Vagina (tissue), 2 donors: ENCODE data around the gene INHBE. TPM values are rescaled to one million over a fixed set of nuclear protein-coding genes. Genes with fewer than 3 reads are reported as not detected.

Experiments used
- DNase-seq, 2 donors: peaks; one replicate each; pipeline ENCODE4 v3.0.0-alpha.2; 2017; ENCODE audit errors: extremely low spot score in 2 of 2
- H3K27ac ChIP-seq: fragments of 200-600 bp; sonication (generic); one replicate; pipeline ENCODE4 v1.5.1; 2019
- H3K27me3 ChIP-seq: fragments of 200-600 bp; sonication (generic); one replicate; pipeline ENCODE4 v1.5.1; 2019
- H3K36me3 ChIP-seq, 2 donors: fragments of 200-600 bp; sonication (generic); one replicate each; pipeline ENCODE4 v1.5.1; 2017 to 2019
- H3K4me1 ChIP-seq: fragments of 200-600 bp; sonication (generic); one replicate; pipeline ENCODE4 v1.5.1; 2019
- H3K4me3 ChIP-seq, 2 donors: fragments of 200-600 bp; sonication (generic); 1 replicate in 1 of 2; 2 replicates in 1 of 2; pipeline ENCODE4 v1.5.1; 2016 to 2019
- H3K9me3 ChIP-seq: fragments of 200-600 bp; sonication (generic); one replicate; pipeline ENCODE4 v1.5.1; 2019
- POLR2A ChIP-seq, 2 donors: fragments of 450-650 bp; IDR thresholded peaks; one replicate each; pipeline ENCODE4 v1.6.1; 2017; ENCODE audit warnings: antibody characterized with exemption in 2 of 2, mild to moderate bottlenecking in 2 of 2, moderate library complexity in 2 of 2
- POLR2AphosphoS5 ChIP-seq, 2 donors: sonication (generic); formaldehyde crosslinking; IDR thresholded peaks; one replicate each; pipeline ENCODE4 v1.9.0; 2017; ENCODE audit warnings: antibody characterized with exemption in 2 of 2, mild to moderate bottlenecking in 2 of 2, low read depth in 1 of 2; ENCODE audit not compliant: insufficient read depth in 1 of 2
- intact Hi-C: fragments of 100-400 bp; cut with DNase I; formaldehyde crosslinking; loops from one replicate; pipeline ENCODE4 v1.15.1; 2023
- total RNA-seq: library from RNA; depleted of rRNA; stranded (reverse); fragments of >200 nt; gene quantifications from one replicate; pipeline ENCODE4 v1.2.3, GENCODE V29; 2016
- TF ChIP-seq, protein P1 (sequence below), 3 experiments: fragments of 450-650 bp in 2 of 3; fragments of 200-600 bp in 1 of 3; sonication (generic) in 1 of 3; IDR thresholded peaks; one replicate each; pipeline ENCODE4 v1.5.1; 2017 to 2019; ENCODE audit warnings: antibody characterized with exemption in 3 of 3, mild to moderate bottlenecking in 2 of 3, moderate library complexity in 2 of 3

Gene INHBE
- total RNA-seq, 1 donor from 2014 or later, result not detected

DNA sequence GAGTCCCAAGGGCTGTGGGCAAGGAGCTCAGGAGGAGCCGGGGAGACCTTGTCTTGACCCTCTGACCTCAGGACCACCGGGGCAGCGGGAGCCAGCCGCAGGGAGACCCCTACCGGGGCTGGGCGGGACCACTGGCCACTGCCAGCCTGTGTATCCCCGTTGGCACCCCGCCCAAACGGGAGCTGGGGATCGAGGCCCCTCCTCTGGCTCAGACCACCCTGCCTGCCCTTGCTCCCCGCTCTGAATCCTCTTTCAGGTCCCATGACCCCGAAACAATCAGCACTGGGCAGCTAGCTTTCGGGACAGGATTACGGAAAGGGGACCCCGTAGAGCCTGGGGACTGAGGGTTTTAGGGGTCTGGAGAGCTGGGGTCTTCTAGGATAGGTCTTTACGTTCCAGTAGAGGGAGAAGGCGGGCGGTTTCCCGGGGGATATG lies 5.8 kb downstream of the INHBE start:
- no peak for TF ChIP-seq POLR2AphosphoS5 (IDR thresholded peaks at IDR 0.05; ENCODE audit: insufficient read depth in 1 of 2, low read depth in 1 of 2)
- TF ChIP-seq, protein P1, sequence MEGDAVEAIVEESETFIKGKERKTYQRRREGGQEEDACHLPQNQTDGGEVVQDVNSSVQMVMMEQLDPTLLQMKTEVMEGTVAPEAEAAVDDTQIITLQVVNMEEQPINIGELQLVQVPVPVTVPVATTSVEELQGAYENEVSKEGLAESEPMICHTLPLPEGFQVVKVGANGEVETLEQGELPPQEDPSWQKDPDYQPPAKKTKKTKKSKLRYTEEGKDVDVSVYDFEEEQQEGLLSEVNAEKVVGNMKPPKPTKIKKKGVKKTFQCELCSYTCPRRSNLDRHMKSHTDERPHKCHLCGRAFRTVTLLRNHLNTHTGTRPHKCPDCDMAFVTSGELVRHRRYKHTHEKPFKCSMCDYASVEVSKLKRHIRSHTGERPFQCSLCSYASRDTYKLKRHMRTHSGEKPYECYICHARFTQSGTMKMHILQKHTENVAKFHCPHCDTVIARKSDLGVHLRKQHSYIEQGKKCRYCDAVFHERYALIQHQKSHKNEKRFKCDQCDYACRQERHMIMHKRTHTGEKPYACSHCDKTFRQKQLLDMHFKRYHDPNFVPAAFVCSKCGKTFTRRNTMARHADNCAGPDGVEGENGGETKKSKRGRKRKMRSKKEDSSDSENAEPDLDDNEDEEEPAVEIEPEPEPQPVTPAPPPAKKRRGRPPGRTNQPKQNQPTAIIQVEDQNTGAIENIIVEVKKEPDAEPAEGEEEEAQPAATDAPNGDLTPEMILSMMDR (IDR thresholded peaks at IDR 0.05), result no peak
- TF ChIP-seq POLR2A (IDR thresholded peaks at IDR 0.05), result no peak
- Histone ChIP-seq H3K9me3 (no peaks in the 10 kb centered on the region), H3K4me1 (peaks cover 31% of the 10 kb centered on the region), H3K27ac (peak overlapping the region; percentile 89), H3K27me3 (no peaks in the 10 kb centered on the region), H3K36me3 (no peaks in the 10 kb centered on the region), H3K4me3 (peak overlapping the region; percentile 60 to 72)
- intact Hi-C loops, result no loop called here
- DNase-seq, result no peak

DNA sequence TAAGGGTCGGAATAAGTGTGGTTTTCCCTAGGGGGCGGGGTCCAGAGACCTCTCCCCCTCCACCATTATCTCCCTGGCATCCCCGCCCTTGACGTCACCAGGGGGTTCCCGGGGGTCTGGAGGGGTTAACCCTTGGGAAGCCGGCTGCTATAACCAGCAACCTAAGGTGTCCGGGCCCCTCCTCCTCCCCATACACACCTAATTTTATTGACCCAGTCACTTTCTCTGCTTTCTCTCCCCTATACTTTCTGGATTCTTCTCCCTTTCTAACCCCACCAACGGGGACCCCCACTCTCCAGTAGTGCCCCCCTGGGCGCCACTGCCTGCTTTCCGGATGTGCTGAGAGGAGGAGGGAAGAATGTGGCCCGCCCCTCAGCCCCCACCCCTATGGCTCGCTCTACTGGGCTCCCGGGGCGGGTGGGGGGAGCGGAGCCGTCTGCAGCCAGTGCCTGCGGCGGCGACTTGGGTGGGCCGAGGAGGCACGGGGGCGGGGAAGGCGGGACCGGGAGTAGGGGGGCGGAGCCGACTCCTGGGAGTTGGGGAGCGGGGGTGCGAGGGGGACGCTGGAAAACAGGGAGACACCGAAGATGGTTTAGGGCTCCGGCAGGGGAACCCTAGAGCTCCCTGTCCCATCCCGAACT lies 6.3 kb downstream of the INHBE start:
- no peak for DNase-seq
- peaks cover 31% of the 10 kb centered on the region for H3K4me1 ChIP-seq
- TF ChIP-seq POLR2A (IDR thresholded peaks at IDR 0.05) (no peak), POLR2AphosphoS5 (IDR thresholded peaks at IDR 0.05; ENCODE audit: insufficient read depth in 1 of 2, low read depth in 1 of 2) (peak in 1 of 2 donors; percentile 18)
- intact Hi-C loops, result no loop called here
- H3K9me3 ChIP-seq, result no peaks in the 10 kb centered on the region
- peak overlapping the region; percentile 60 to 72 for H3K4me3 ChIP-seq
- H3K27ac ChIP-seq, result peak overlapping the region; percentile 89
- no peaks in the 10 kb centered on the region for H3K36me3 ChIP-seq
- no peaks in the 10 kb centered on the region for H3K27me3 ChIP-seq

DNA sequence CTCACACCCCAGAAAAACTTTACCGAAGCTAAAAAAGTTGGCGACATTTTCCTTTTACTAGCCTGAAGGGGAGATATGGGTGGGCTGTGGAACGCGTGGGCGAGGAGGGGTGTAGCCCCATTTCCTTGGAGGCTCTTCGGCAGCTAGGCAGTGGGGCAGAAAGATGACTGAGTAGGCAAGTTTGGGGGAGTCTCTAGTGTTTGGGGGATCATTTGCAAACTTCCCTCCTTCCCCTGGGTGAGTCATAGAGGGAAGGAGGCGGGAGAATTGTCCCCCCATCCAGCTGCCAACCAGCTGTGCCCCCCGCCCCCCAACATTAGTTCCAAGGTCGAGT lies 6.8 kb downstream of the INHBE start:
- intact Hi-C loops, result no loop called here
- H3K9me3 ChIP-seq, result no peaks in the 10 kb centered on the region
- H3K36me3 ChIP-seq, result no peaks in the 10 kb centered on the region
- peak overlapping the region; percentile 89 for H3K27ac ChIP-seq
- H3K4me3 ChIP-seq, result peak overlapping the region; percentile 60 to 72
- DNase-seq, result no peak
- H3K27me3 ChIP-seq, result no peaks in the 10 kb centered on the region
- TF ChIP-seq POLR2A (IDR thresholded peaks at IDR 0.05) (no peak), POLR2AphosphoS5 (IDR thresholded peaks at IDR 0.05; ENCODE audit: insufficient read depth in 1 of 2, low read depth in 1 of 2) (no peak)
- TF ChIP-seq, protein P1 (IDR thresholded peaks at IDR 0.05), result no peak
- peaks cover 31% of the 10 kb centered on the region for H3K4me1 ChIP-seq

DNA sequence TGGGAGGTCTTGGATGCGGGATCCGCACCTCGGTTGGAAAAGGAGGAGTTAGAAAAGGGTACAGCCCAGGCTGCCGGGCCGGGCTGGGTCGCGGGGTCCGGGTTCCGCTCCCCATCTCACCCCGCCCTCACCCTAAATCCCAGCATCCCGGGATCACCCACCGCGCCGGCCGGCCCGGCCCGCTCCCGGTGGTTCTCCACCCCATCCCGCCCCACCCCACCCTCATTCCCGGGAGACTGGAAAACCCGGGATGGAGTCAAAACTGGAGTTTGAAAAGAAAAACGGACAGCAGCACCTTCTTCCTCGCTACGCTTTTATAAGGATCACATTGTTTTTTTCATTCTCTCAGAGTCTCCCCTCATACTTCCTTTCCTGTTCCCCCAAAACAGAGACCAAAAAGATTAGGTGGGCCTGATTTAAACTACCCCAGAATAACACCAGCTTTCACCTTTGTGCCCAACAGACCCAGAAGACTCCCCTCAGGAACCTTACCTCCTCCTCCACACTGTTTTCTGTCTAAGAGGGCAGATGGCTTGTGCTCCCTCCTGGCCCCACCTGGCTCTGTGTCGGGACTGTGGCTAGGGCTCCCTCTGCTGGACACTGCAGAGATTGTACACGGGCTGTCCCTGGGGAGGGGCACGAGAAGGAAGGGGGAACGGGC lies 7.3 kb downstream of the INHBE start:
- no peaks in the 10 kb centered on the region for H3K36me3 ChIP-seq
- peak overlapping the region; percentile 60 to 72 for H3K4me3 ChIP-seq
- TF ChIP-seq, protein P1 (IDR thresholded peaks at IDR 0.05), result peak; percentile 91 to 97 (median 92)
- no peak for TF ChIP-seq POLR2A (IDR thresholded peaks at IDR 0.05)
- peak; percentile 44 to 76 for TF ChIP-seq POLR2AphosphoS5 (IDR thresholded peaks at IDR 0.05; ENCODE audit: insufficient read depth in 1 of 2, low read depth in 1 of 2)
- no peak for DNase-seq
- no peaks in the 10 kb centered on the region for H3K9me3 ChIP-seq
- H3K4me1 ChIP-seq, result peaks cover 31% of the 10 kb centered on the region
- intact Hi-C loops, result no loop called here
- H3K27me3 ChIP-seq, result no peaks in the 10 kb centered on the region
- peak overlapping the region; percentile 89 for H3K27ac ChIP-seq

DNA sequence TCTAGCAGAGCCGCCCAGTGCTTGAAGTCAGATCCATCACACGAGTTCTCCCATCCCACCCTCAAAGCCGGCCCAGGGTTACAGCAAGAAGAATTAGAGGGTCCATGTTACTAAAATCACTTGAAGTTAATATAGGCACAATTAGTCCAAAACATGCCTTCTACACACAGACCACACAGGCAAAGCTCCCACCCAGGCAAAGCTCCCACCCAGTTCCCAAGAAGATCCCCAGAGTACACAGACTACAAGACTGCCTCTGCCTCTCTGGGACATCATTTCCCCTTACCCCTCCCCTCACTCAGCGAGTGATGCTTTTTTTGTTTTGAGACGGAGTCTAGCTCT lies 7.8 kb downstream of the INHBE start:
- peaks cover 31% of the 10 kb centered on the region for H3K4me1 ChIP-seq
- peak overlapping the region; percentile 60 to 72 for H3K4me3 ChIP-seq
- DNase-seq, result no peak
- no peaks in the 10 kb centered on the region for H3K27me3 ChIP-seq
- TF ChIP-seq, protein P1 (IDR thresholded peaks at IDR 0.05), result no peak
- TF ChIP-seq POLR2AphosphoS5 (IDR thresholded peaks at IDR 0.05; ENCODE audit: insufficient read depth in 1 of 2, low read depth in 1 of 2), result no peak
- no peak for TF ChIP-seq POLR2A (IDR thresholded peaks at IDR 0.05)
- intact Hi-C loops, result no loop called here
- no peaks in the 10 kb centered on the region for H3K36me3 ChIP-seq
- peak overlapping the region; percentile 89 for H3K27ac ChIP-seq
- no peaks in the 10 kb centered on the region for H3K9me3 ChIP-seq
